IMR-90 (cell line): ENCODE data around the gene SH3GL2. TPM values are rescaled to one million over a fixed set of nuclear protein-coding genes. Genes with fewer than 3 reads are reported as not detected.

Source experiments
- ATAC-seq: fragments of 200-7000 bp; cut with Tn5 transposase; 2 replicates; pipeline ENCODE4 v1.9.1; 2020; ENCODE audit warnings: low read depth, mild to moderate bottlenecking, moderate library complexity
- BruUV-seq: library from RNA; stranded (reverse); fragments of 400-500 nt; replicated peaks from 2 replicates; lab custom pipeline; 2021; lab: Mats Ljungman, UMichigan
- CTCF ChIA-PET: fragments of 300-600 bp; formaldehyde crosslinking; extraction: SDS; loops from one replicate; lab custom pipeline; 2021; ENCODE audit warnings: antibody characterized with exemption; lab: Yijun Ruan, JAX
- POLR2A ChIA-PET: fragments of 300-600 bp; sonication (Branson Sonifier 250); formaldehyde crosslinking; loops from one replicate; lab custom pipeline; 2022; ENCODE audit warnings: antibody characterized with exemption; ENCODE audit not compliant: unreplicated experiment; lab: Charles Lee
- DNase-seq: peaks from one replicate; pipeline ENCODE4 v3.0.0; 2013
- H2AFZ ChIP-seq: replicated peaks from 2 replicates; pipeline ENCODE3; 2013; ENCODE audit warnings: low read length, mild to moderate bottlenecking; ENCODE audit not compliant: poor library complexity
- H2AK5ac ChIP-seq: 2 replicates; pipeline ENCODE4 v1.6.1; 2013; ENCODE audit warnings: low read depth, low read length, inconsistent platforms
- H2AK9ac ChIP-seq: replicated peaks from 2 replicates; pipeline ENCODE3; 2013; ENCODE audit warnings: mild to moderate bottlenecking, low read depth, low read length, moderate library complexity; ENCODE audit not compliant: poor library complexity
- H2BK120ac ChIP-seq: 2 replicates; pipeline ENCODE4 v1.6.1; 2013; ENCODE audit warnings: low read depth, low read length, inconsistent platforms
- H2BK15ac ChIP-seq: 3 replicates; pipeline ENCODE4 v1.6.1; 2013; ENCODE audit warnings: low read depth, low read length, inconsistent platforms
- H2BK20ac ChIP-seq: 2 replicates; pipeline ENCODE4 v1.6.1; 2013; ENCODE audit warnings: low read depth, mild to moderate bottlenecking, inconsistent platforms, low read length, moderate library complexity
- H2BK5ac ChIP-seq: 2 replicates; pipeline ENCODE4 v1.6.1; 2013; ENCODE audit warnings: mild to moderate bottlenecking, low read depth, low read length, inconsistent platforms; ENCODE audit not compliant: poor library complexity, severe bottlenecking
- H3K14ac ChIP-seq: replicated peaks from 2 replicates; pipeline ENCODE4 v1.6.1; 2013; ENCODE audit warnings: low read depth, low read length, inconsistent platforms
- H3K18ac ChIP-seq: 2 replicates; pipeline ENCODE4 v1.6.1; 2013; ENCODE audit warnings: low read depth, low read length, control low read depth
- H3K23ac ChIP-seq: 2 replicates; pipeline ENCODE4 v1.6.1; 2013; ENCODE audit warnings: low read depth, low read length, inconsistent platforms
- H3K27ac ChIP-seq: 2 replicates; pipeline ENCODE4 v1.5.1; 2013; ENCODE audit warnings: mild to moderate bottlenecking, control low read depth, low read length; ENCODE audit not compliant: insufficient read depth
- H3K27me3 ChIP-seq: 2 replicates; pipeline ENCODE4 v1.6.1; 2013; ENCODE audit warnings: low read length; ENCODE audit not compliant: control insufficient read depth, insufficient read depth
- H3K36me3 ChIP-seq: 2 replicates; pipeline ENCODE4 v1.6.1; 2013; ENCODE audit warnings: low read length, mixed read lengths; ENCODE audit not compliant: control insufficient read depth, insufficient read depth
- H3K4ac ChIP-seq: 2 replicates; pipeline ENCODE4 v1.6.1; 2013; ENCODE audit warnings: low read depth, low read length, inconsistent platforms
- H3K4me1 ChIP-seq: 2 replicates; pipeline ENCODE4 v1.6.1; 2013; ENCODE audit warnings: low read length, mixed read lengths; ENCODE audit not compliant: control insufficient read depth, insufficient read depth
- H3K4me2 ChIP-seq: 2 replicates; pipeline ENCODE4 v1.6.1; 2013; ENCODE audit warnings: low read depth, mild to moderate bottlenecking, control low read depth, low read length, moderate library complexity
- H3K4me3 ChIP-seq: 2 replicates; pipeline ENCODE4 v1.5.1; 2013; ENCODE audit warnings: low read depth, mild to moderate bottlenecking, control low read depth, low read length, moderate library complexity; ENCODE audit not compliant: insufficient read depth
- H3K56ac ChIP-seq: 2 replicates; pipeline ENCODE4 v1.6.1; 2013; ENCODE audit warnings: low read length, inconsistent platforms; ENCODE audit not compliant: insufficient read depth; ENCODE audit errors: extremely low read depth
- H3K79me1 ChIP-seq, 2 experiments: 2 replicates each; pipeline ENCODE4 v1.6.1; 2013; ENCODE audit warnings: low read length in 2 of 2, inconsistent platforms in 1 of 2, low read depth in 1 of 2
- H3K9ac ChIP-seq: 2 replicates; pipeline ENCODE4 v1.6.1; 2013; ENCODE audit warnings: low read depth, low read length, control low read depth
- H3K9me1 ChIP-seq: 2 replicates; pipeline ENCODE4 v1.6.1; 2013; ENCODE audit warnings: low read length, inconsistent platforms; ENCODE audit not compliant: insufficient read depth
- H3K9me3 ChIP-seq: 2 replicates; pipeline ENCODE4 v1.6.1; 2013; ENCODE audit warnings: low read length; ENCODE audit not compliant: control insufficient read depth, insufficient read depth
- H4K20me1 ChIP-seq: 2 replicates; pipeline ENCODE4 v1.6.1; 2013; ENCODE audit warnings: low read length, inconsistent platforms; ENCODE audit not compliant: insufficient read depth
- H4K5ac ChIP-seq: 2 replicates; pipeline ENCODE4 v1.6.1; 2013; ENCODE audit warnings: mild to moderate bottlenecking, low read depth, low read length, control low read depth
- H4K8ac ChIP-seq, 2 experiments: 2 replicates each; pipeline ENCODE4 v1.6.1; 2013; ENCODE audit warnings: low read depth in 2 of 2, low read length in 2 of 2, control low read depth in 1 of 2, inconsistent platforms in 1 of 2
- H4K91ac ChIP-seq: 2 replicates; pipeline ENCODE4 v1.6.1; 2013; ENCODE audit warnings: low read depth, low read length, inconsistent platforms; ENCODE audit not compliant: insufficient read depth
- FOS ChIP-seq: fragments of 150-350 bp; IDR thresholded peaks from 2 replicates; pipeline ENCODE4 v1.6.1; 2016; ENCODE audit warnings: low read depth, low read length
- MAFK ChIP-seq: IDR thresholded peaks from 2 replicates; pipeline ENCODE4 v1.6.1; 2012; ENCODE audit warnings: low read depth, low read length, improper control_type of control experiment
- SMC3 ChIP-seq: fragments of 150-350 bp; IDR thresholded peaks from 2 replicates; pipeline ENCODE4 v1.6.1; 2016; ENCODE audit warnings: low read depth, mild to moderate bottlenecking, antibody characterized with exemption, low read length, moderate library complexity
- WGBS, 2 experiments: methylation state at CpG; one replicate each; pipeline versions ENCODE4 v1.1.5 to v1.1.7; 2013; ENCODE audit warnings: missing lambda C conversion rate in 2 of 2; ENCODE audit not compliant: insufficient read length in 1 of 2; ENCODE audit errors: extremely low coverage in 2 of 2; 5-methylcytosine and 5-hydroxymethylcytosine counted together
- dilution Hi-C: fragments of 300-500 bp; cut with HindIII; formaldehyde crosslinking; loops from one replicate; pipeline ENCODE4 v1.14.3; 2018; ENCODE audit warnings: low sequenced_read_pairs; ENCODE audit not compliant: unreplicated experiment
- in situ Hi-C: fragments of 300-500 bp; cut with MboI; formaldehyde crosslinking; loops from 3 replicates; pipeline ENCODE4 v1.14.3; 2019; ENCODE audit warnings: low sequenced_read_pairs, inconsistent platforms, mixed read lengths
- intact Hi-C: fragments of 100-400 bp; cut with micrococcal nuclease; formaldehyde crosslinking; loops from 2 replicates; pipeline ENCODE4 v1.10.0; 2022
- polyA plus RNA-seq, 3 experiments: library from polyadenylated mRNA; depleted of rRNA; stranded (reverse); fragments of >200 nt; gene quantifications; 2 replicates each; pipeline ENCODE4 v1.2.3, GENCODE V29; 2012; ENCODE audit warnings: low replicate concordance in 1 of 3
- total RNA-seq: library from RNA; depleted of rRNA; stranded (reverse); fragments of >200 nt; gene quantifications from 2 replicates; pipeline ENCODE4 v1.2.3, GENCODE V29; 2012

The SH3GL2 gene
- total and polyA plus RNA-seq, 2 of the 4 experiments (the other 2 are of a cell fraction) = under 0.01 to 0.05 TPM

- no peaks in the 10 kb centered on the region for H4K20me1 ChIP-seq
- dilution Hi-C loops (no loop called here), in situ Hi-C loops (no loop called here), intact Hi-C loops (no loop called here)
- no peak overlapping the region for H3K4me2 ChIP-seq
- POLR2A ChIA-PET = no interaction called here
- H2BK15ac ChIP-seq = no peak overlapping the region
- H3K9me3 ChIP-seq = no peaks in the 10 kb centered on the region
- H3K9ac ChIP-seq = no peak overlapping the region
- H2BK120ac ChIP-seq = no peak overlapping the region
- no peak overlapping the region for H2BK20ac ChIP-seq
- ATAC-seq (no peak), DNase-seq (no peak)
- TF ChIP-seq MAFK = no peak
- no peak for TF ChIP-seq SMC3
- TF ChIP-seq FOS = no peak
- H3K56ac ChIP-seq = no peak overlapping the region
- H3K27me3 ChIP-seq = no peaks in the 10 kb centered on the region
- no peaks in the 10 kb centered on the region for H3K79me1 ChIP-seq
- no TSS peak for BruUV-seq
- no peak overlapping the region for H3K4ac ChIP-seq
- no peak overlapping the region for H3K18ac ChIP-seq
- H4K91ac ChIP-seq = no peak overlapping the region
- no CpG with 5 or more reads among the region's 4 CpGs for WGBS, 2 experiments
- H3K9me1 ChIP-seq = no peaks in the 10 kb centered on the region
- no peaks in the 10 kb centered on the region for H3K4me1 ChIP-seq
- no peak overlapping the region for H3K27ac ChIP-seq
- H4K8ac ChIP-seq = no peak overlapping the region
- no peaks in the 10 kb centered on the region for H3K36me3 ChIP-seq
- no peak overlapping the region for H2AK5ac ChIP-seq
- H2BK5ac ChIP-seq = no peak overlapping the region
- H2AK9ac ChIP-seq = no peak overlapping the region
- no peak overlapping the region for H3K4me3 ChIP-seq
- H3K14ac ChIP-seq = no peak overlapping the region
- H4K5ac ChIP-seq = no peak overlapping the region
- CTCF ChIA-PET = no interaction called here
- H2AFZ ChIP-seq = no peak overlapping the region
- no peak overlapping the region for H3K23ac ChIP-seq
These were observed 172.6 kb downstream of the SH3GL2 start for GRCh38 chr9:17751486-17751885.
